Hindlimb muscle (tissue), 1 donor: ENCODE measurements around the gene SBK3. TPM values are rescaled to one million over a fixed set of nuclear protein-coding genes. Genes with fewer than 3 reads are reported as not detected.
"Not testable (repeated sequence)": the region's sequence is repeated elsewhere in the genome, so short reads cannot be mapped to it uniquely, and the experiment has no call there.

Source experiments
- DNase-seq: peaks from one replicate; pipeline ENCODE4 v3.0.0-alpha.2; 2013
- polyA plus RNA-seq: library from polyadenylated mRNA; unstranded; fragments of 120-200 nt; gene quantifications from one replicate; pipeline ENCODE4 v1.2.1, GENCODE V29; 2013; ENCODE audit not compliant: insufficient read length

SBK3 gene
- 0.15 TPM for polyA plus RNA-seq

- no peak for DNase-seq
Observed at GRCh38 chr19:55545443-55545842, at the start of gene SBK3. TSS of gene SBK3 (minus strand) at chr19:55545543. CDS start at chr19:55545543, 0 bp downstream.

GRCh38 chr19:55593096-55593772, 47.9 kb upstream of the SBK3 start:
- DNase-seq, result no peak

GRCh38 chr19:55592391-55593090, 47.2 kb upstream of the SBK3 start:
- DNase-seq, result no peak

- DNase-seq, result no peak
Observed at GRCh38 chr19:55591555-55591954, 46.2 kb upstream of the SBK3 start.

- no peak for DNase-seq
Observed at GRCh38 chr19:55590617-55591016, 45.3 kb upstream of the SBK3 start.

GRCh38 chr19:55590109-55590508, 44.8 kb upstream of the SBK3 start:
- DNase-seq, result no peak

- no peak for DNase-seq
Observed at GRCh38 chr19:55588738-55589137, 43.4 kb upstream of the SBK3 start.

- DNase-seq, result peak; percentile 89
Observed at GRCh38 chr19:55586976-55587668, 41.8 kb upstream of the SBK3 start.

- DNase-seq, result peak; percentile 86
Observed at GRCh38 chr19:55585658-55586339, 40.5 kb upstream of the SBK3 start.

- no peak for DNase-seq
Observed at GRCh38 chr19:55584871-55585270, 39.5 kb upstream of the SBK3 start.

GRCh38 chr19:55583897-55584296, 38.6 kb upstream of the SBK3 start:
- not testable (repeated sequence) for DNase-seq

- DNase-seq, result not testable (repeated sequence)
Observed at GRCh38 chr19:55582284-55582683, 36.9 kb upstream of the SBK3 start.

GRCh38 chr19:55581823-55582223, 36.5 kb upstream of the SBK3 start:
- DNase-seq, result no peak

- DNase-seq, result no peak
Observed at GRCh38 chr19:55581145-55581822, 35.9 kb upstream of the SBK3 start.

- peak; percentile 91 for DNase-seq
Observed at GRCh38 chr19:55580628-55581144, 35.3 kb upstream of the SBK3 start, which contains the start of gene ZNF579. TSS of gene ZNF579 (minus strand) at chr19:55580848. CDS start at chr19:55579639, 1,209 bp downstream.

GRCh38 chr19:55579766-55580621, 34.7 kb upstream of the SBK3 start:
- peak; percentile 58 for DNase-seq

- no peak for DNase-seq
Observed at GRCh38 chr19:55578761-55579747, 33.7 kb upstream of the SBK3 start.

- no peak for DNase-seq
Observed at GRCh38 chr19:55578031-55578760, 32.9 kb upstream of the SBK3 start.

- DNase-seq, result no peak
Observed at GRCh38 chr19:55576746-55577145, 31.4 kb upstream of the SBK3 start.
